Activated CD4-positive, alpha-beta T cell treated with anti-CD3 and anti-CD28 coated beads, Interleukin-2, amount 10 ng/mL, durations not matched to agents 24 days and 14 days (primary cell): ENCODE measurements around the gene CDK10. TPM values are rescaled to one million over a fixed set of nuclear protein-coding genes. Genes with fewer than 3 reads are reported as not detected.

Source experiments
- total RNA-seq: library from RNA; stranded (reverse); gene quantifications from 2 replicates; pipeline ENCODE4 v1.2.3, GENCODE V29; 2022

The CDK10 gene
- total RNA-seq, 1 donor from 2014 or later, result 108 TPM

Other genes starting within 250 kb of the CDK10 start
- 152 TPM in 2 replicates for gene ANKRD11, start 196.1 kb upstream of the CDK10 start, total RNA-seq
- 109 and 110 TPM in 2 replicates for gene SPG7, start 178.3 kb upstream of the CDK10 start, total RNA-seq
- 2,234 and 2,296 TPM in 2 replicates for gene RPL13, start 126.0 kb upstream of the CDK10 start, total RNA-seq
- 46.6 and 56.0 TPM in 2 replicates for gene CPNE7, start 110.9 kb upstream of the CDK10 start, total RNA-seq
- gene DPEP1, start 73.0 kb upstream of the CDK10 start, total RNA-seq, result not detected in 2 replicates
- 83.7 and 84.3 TPM in 2 replicates for gene CHMP1A, start 29.0 kb upstream of the CDK10 start, total RNA-seq
- 14.6 and 17.2 TPM in 2 replicates for gene SPATA33, start 28.9 kb upstream of the CDK10 start, total RNA-seq
- gene SPATA2L, start 15.0 kb downstream of the CDK10 start, total RNA-seq, result 12.8 and 13.2 TPM in 2 replicates
- gene VPS9D1, start 34.2 kb downstream of the CDK10 start, total RNA-seq, result 3.6 and 3.9 TPM in 2 replicates
- 32.9 and 33.3 TPM in 2 replicates for gene ZNF276, start 34.8 kb downstream of the CDK10 start, total RNA-seq
- 226 and 237 TPM in 2 replicates for gene FANCA, start 130.0 kb downstream of the CDK10 start, total RNA-seq
- gene SPIRE2, start 141.8 kb downstream of the CDK10 start, total RNA-seq, result 1.9 and 2.0 TPM in 2 replicates
- 192 and 194 TPM in 2 replicates for gene TCF25, start 186.9 kb downstream of the CDK10 start, total RNA-seq
- 4.6 and 5.9 TPM in 2 replicates for gene MC1R, start 232.2 kb downstream of the CDK10 start, total RNA-seq
- gene TUBB3, start 236.7 kb downstream of the CDK10 start, total RNA-seq, result 2.2 and 2.6 TPM in 2 replicates